Stimulated activated CD8-positive, alpha-beta memory T cell treated with anti-CD3 and anti-CD28 coated beads, Interleukin-7, amount 100 ng/mL, for 48 hours (primary cell): Measurements from ENCODE around the gene AP1B1.

Source experiments
- DNase-seq, 2 donors: peaks; one replicate each; pipeline ENCODE4 v3.0.0-alpha.2; 2020; ENCODE audit warnings: low read depth in 1 of 2; ENCODE audit errors: extremely low read depth in 1 of 2

AP1B1 gene

DNA sequence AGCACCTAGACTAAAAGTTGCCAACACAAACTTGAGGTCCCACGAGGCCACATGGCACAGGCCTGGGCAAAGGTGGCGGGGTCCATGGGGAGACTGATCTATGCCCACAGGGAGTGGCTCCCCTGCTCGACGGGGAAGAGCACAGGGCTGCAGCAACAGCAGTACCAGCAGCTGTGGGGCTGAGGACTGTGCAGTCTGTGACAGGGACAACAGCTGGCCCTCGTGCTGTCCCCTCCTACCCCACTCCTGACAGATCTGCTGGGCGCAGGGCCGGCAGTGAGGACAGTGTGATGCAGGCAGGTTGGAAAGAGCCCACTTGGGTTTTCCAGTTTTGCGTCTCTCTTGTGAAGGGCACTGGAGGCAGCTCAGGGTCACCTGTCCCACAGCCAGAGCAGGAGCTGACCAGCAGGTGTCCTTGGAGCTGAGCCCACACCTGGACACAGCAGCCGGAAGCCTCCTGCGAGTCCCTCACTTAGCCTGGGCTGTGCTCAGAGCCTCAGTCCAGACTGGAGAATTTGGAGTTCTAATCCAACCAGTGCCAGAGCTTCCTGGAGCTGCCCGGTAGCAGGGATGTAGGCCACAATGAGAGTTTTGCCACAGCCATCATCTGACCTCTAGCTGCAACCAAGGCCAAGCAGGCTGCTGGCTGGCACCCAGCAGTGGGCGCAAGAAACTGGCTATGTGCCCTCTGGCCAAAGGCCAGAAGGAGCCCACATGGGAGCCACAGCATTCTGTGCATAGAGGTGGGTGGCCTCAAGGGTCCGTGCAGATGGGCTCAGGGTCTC, 85.5 kb downstream of the AP1B1 start:
- no peak for DNase-seq

DNA sequence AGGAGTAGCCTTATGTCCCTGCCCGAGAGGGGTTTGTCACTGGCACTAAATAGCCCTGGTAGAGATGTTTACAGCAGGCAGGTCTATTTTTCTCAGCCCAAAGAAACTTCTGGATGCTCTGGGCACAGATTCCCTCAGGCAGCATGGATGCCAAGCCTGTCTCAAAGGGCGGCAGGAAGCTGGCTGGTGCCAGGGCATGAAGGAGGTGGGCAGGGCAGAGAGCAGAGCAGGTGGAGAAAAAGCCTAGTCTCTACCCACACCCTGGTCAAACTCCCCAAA, 86.0 kb downstream of the AP1B1 start:
- DNase-seq: no peak

DNA sequence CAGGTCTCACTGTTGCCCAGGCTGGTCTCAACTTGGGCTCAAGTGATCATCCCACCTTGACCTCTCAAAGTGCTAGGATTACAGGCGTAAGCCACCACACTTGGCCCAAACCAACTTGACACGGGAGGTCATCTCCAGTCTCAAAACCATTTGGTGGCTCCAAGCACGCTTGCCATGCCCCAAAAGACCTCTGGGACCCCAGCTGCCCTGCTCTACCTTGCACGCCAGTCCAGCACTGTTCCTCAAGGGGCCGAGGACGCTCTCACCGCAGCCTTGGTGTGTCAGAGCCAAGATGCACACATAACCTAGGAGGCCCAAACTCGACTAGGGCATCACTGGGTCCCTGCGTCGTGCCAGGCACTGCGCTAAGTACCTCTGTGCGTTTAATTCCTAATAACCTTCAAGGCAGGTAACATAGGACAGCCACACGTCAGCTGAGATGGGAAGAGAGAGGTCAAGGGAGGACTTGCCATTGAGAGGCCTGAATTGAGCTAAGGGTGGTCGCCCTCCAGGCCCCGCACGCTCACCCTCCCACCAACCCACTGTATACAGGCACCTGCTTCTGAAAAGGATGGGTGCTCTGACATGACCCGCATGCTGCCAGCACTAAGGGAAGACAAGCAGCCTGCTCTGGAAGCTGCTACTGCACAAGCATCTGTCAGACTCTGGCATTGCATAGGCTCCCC, 86.5 kb downstream of the AP1B1 start:
- DNase-seq: no peak

DNA sequence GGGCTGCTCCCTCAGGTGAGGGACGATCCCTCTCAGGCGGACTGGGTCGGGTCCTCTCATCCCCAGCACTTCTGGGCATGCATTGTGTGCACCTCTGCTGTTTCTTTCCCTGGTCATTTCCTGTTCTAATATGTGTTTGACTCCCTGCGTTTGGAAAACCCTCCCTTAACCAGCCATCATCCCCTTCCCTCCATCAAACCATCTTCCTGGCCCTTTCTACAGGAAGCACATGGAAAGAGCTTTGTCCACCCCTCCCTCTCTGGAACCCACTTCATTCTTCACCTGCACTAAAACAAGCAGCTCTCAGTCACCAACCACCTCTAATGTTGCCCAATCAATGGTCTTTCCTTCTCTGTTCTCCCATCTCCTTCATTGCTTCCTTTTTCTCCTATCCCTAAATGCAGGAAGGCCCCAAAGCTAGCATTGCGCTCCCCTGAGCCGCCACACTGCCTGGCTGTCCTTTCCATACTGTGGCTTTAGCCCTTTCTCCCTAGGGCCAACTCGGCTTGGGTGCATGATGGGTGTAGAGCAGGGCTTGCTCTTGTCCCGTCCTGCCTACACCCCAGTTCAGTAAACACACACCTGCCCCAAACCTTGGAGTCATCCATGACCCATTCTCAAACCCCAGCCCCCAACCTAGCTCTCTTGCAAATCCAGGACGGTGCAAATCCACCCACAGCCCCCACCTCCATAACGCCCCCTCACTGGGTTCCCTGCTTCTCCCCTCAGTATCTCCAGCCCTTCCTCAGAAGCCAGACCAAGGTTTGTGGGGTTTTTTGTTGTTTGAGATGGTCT, 87.4 kb downstream of the AP1B1 start:
- no peak for DNase-seq

DNA sequence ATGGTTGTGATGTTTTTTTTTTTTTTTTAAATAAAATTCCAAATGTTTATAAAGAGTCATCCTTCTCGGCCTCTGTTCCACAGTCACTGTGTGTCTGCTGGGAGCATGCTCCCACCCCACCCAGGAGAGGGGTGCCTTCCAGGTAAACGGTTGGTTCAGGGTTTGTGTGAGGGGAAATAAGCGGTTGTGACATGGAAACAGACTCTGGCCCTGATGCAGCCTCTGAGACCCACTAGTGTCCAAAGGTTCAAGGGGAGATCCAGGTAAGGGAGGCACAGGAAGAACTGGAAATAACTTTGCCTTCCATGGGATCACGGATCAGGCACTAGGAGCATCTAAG, 87.9 kb downstream of the AP1B1 start:
- DNase-seq: no peak

DNA sequence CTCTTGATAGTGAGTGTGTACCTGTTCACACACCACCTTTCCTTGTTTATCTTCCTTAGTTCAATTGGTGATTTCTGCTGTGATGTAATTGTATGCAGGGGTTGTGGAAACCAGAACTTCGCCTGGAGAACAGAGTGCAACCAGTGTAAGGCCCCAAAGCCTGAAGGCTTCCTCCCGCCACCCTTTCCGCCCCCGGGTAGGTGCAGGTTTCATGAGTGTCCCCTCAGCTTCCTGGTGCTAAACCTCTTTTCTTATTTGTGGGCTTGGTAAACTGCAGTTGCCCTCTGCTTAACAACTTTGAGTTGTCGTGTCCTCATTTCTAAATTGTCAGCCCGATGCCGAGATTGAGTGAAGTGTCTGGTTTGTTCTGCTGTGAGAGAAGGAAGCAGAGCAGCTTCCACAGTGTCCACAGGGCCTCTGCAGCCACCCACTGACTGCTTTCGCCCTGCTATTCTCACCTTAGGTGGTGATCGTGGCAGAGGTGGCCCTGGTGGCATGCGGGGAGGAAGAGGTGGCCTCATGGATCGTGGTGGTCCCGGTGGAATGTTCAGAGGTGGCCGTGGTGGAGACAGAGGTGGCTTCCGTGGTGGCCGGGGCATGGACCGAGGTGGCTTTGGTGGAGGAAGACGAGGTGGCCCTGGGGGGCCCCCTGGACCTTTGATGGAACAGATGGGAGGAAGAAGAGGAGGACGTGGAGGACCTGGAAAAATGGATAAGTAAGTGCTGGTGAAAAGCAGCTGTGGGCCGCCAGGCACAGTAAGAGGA, 89.1 kb downstream of the AP1B1 start:
- no peak for DNase-seq

DNA sequence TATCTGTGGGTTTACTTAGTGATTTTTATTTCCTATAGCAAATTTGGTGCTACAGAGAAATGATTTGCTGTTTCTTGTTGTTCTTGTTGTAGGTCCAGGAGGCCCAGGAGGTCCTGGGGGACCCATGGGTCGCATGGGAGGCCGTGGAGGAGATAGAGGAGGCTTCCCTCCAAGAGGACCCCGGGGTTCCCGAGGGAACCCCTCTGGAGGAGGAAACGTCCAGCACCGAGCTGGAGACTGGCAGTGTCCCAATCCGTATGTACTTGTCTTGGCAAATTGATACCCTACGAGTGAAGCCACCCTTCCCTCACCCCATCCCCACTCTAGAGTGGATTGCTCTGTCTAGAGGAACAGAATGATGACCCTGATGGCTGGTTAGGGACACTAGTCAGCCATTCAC, 89.7 kb downstream of the AP1B1 start:
- no peak for DNase-seq

DNA sequence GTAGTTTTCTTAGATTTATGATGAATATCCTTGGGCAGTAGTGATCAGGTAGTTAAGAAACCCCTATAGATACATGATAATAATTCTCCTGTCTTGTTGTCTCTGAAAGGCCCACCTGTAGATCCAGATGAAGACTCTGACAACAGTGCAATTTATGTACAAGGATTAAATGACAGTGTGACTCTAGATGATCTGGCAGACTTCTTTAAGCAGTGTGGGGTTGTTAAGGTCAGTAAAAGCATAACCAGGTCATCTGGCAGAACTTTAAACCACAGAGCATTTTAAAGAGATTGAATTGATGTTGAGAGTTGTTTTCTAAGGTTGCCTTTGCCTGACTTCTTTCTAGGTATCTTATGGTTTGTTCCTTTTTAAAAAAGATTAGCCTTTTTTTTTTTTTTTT, 96.0 kb downstream of the AP1B1 start:
- no peak for DNase-seq

DNA sequence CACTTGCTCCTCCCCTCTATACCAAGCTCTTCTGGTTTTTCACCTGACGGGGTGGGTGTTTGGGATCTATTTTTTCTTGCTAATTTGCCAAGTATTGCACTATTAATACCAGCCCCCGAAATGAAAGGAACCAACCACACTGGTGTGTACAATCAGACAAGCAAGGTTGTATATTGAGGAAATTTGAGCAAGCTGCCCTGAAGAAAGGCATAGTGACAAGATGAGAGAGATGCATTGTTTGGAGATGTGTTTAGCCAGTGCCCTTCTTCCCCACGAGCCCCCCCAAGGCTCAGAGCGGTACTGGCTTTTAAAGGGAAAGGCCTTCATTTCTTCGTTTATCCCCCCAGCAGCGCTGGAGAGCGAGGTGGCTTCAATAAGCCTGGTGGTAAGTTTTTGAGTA, 97.2 kb downstream of the AP1B1 start:
- no peak for DNase-seq

DNA sequence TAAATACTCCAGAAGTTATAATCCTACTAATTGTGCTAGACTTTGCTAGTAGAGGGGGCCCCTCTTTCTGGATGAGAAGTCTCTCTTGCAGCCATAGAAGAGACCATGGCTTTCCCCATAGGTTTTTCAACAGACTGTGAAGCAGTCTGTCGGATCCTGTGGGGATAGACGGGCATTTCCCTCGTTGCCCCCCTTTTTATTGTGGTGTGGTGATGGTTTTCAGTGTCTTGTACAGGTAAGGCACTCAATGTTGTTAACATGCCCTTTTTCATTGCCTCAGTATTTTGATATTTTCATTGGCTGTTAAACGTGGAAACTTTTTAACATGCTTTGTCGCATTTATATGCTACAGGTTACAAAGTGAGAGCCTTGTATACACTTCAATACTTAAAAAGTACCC, 98.3 kb downstream of the AP1B1 start:
- no peak for DNase-seq

DNA sequence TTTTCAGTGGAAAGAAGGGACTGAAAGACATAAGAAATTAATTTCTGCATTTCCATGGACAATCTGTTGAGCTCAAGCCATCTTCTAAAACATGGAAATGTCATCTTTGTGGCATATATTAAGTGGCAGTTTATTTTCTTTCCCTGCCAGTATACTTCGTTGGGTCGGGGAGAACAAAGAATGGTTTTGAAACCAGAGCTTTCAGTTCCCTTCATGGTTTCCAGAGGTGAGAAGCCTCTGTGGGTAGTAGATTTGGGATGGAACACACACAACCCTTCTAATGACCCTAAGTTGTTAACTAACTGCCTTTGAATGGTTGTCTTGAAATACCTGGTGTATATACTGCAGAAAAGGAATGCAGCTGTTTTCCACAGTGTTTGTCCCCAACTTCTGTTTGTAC, 99.5 kb downstream of the AP1B1 start:
- DNase-seq: no peak

DNA sequence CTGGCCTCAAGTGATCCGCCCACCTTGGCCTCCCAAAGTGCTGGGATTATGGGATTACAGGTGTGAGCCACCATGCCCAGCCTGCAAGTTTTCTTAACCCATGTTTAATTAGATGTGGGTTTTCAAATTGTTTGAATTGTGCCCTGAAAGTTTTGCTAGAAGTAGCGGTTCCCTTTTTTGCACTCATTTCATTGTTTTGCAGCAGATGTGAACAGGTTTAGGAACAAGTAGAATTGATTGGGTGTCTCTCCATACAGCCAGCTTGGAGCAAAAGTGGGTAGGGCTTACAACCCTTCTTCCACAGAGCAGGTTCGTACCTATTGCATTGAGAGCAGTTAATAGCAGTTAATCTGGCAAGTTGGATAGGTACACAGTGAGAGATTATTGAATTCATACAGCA, 104.2 kb downstream of the AP1B1 start:
- DNase-seq: no peak

DNA sequence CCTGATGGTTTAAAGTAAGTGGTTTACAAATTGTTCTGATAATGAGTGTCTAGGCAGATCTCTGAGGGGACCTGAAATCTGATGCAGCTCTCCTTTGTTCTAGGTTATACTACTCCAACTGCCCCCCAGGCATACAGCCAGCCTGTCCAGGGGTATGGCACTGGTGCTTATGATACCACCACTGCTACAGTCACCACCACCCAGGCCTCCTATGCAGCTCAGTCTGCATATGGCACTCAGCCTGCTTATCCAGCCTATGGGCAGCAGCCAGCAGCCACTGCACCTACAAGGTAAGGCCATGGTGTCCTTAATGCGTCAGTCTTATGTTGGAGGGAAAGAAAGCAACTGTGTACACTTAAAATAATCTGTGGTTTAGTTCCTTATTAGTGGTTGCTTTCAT, 110.4 kb downstream of the AP1B1 start:
- no peak for DNase-seq
